OCI-LY3 (cell line): Measurements from ENCODE around the gene IQCB1.

ENCODE experiments used
- CTCF ChIP-seq: fragments of 200-600, 300-600 bp; sonication (generic); IDR thresholded peaks from 2 replicates; pipeline ENCODE4 v1.5.1; 2014; ENCODE audit warnings: antibody characterized with exemption, low read length, low read depth
- EZH2phosphoT487 ChIP-seq: fragments of 200-600 bp; shearing (Covaris generic); IDR thresholded peaks from 2 replicates; pipeline ENCODE4 v1.6.1; 2018; ENCODE audit warnings: antibody characterized with exemption, mixed run types, low read depth

GRCh38 chr3:121796970-121797369 lies 37.9 kb downstream of the IQCB1 start:
- TF ChIP-seq EZH2phosphoT487 (no peak), CTCF (no peak)
